ENCODE results near the gene NEK1.

DNA sequence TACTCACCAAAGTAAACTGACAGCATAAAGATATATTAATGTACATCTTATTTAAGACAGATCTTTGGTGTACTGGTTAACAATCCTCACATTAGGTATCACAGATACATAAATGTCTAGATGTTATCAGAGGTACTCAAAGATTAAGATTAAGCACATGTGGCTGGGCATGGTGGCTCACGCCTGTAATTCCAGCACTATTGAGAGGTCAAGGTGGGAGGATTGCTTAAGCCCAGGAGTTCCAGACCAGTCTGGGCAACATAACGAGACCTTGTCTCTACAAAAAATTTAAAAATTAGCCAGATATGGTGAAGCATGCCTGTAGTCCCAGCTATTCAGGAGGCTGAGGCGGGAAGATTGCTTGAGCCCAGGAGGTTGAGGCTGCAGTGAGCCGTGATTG, 195.9 kb downstream of the NEK1 start:
- no peak for TF ChIP-seq IRF2 (CRISPR knock-in tag; IDR thresholded peaks at IDR 0.05; ENCODE audit: borderline replicate concordance, low read depth)
- TF ChIP-seq, protein P1, sequence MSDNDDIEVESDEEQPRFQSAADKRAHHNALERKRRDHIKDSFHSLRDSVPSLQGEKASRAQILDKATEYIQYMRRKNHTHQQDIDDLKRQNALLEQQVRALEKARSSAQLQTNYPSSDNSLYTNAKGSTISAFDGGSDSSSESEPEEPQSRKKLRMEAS (CRISPR knock-in tag; IDR thresholded peaks at IDR 0.05), result no peak
- TF ChIP-seq, protein P2, sequence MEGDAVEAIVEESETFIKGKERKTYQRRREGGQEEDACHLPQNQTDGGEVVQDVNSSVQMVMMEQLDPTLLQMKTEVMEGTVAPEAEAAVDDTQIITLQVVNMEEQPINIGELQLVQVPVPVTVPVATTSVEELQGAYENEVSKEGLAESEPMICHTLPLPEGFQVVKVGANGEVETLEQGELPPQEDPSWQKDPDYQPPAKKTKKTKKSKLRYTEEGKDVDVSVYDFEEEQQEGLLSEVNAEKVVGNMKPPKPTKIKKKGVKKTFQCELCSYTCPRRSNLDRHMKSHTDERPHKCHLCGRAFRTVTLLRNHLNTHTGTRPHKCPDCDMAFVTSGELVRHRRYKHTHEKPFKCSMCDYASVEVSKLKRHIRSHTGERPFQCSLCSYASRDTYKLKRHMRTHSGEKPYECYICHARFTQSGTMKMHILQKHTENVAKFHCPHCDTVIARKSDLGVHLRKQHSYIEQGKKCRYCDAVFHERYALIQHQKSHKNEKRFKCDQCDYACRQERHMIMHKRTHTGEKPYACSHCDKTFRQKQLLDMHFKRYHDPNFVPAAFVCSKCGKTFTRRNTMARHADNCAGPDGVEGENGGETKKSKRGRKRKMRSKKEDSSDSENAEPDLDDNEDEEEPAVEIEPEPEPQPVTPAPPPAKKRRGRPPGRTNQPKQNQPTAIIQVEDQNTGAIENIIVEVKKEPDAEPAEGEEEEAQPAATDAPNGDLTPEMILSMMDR (IDR thresholded peaks at IDR 0.05), result no peak
- TF ChIP-seq NFYB (CRISPR knock-in tag; conservative IDR thresholded peaks at IDR 0.05; ENCODE audit: low read depth), result no peak
- TF ChIP-seq FOXJ3 (CRISPR knock-in tag; IDR thresholded peaks at IDR 0.05; ENCODE audit: borderline replicate concordance), result no peak
- no peak for TF ChIP-seq TP53 (CRISPR knock-in tag; IDR thresholded peaks at IDR 0.05)
- TF ChIP-seq, protein P3, sequence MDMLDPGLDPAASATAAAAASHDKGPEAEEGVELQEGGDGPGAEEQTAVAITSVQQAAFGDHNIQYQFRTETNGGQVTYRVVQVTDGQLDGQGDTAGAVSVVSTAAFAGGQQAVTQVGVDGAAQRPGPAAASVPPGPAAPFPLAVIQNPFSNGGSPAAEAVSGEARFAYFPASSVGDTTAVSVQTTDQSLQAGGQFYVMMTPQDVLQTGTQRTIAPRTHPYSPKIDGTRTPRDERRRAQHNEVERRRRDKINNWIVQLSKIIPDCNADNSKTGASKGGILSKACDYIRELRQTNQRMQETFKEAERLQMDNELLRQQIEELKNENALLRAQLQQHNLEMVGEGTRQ (CRISPR knock-in tag; IDR thresholded peaks at IDR 0.05), result no peak
